IPS-NIHi11 (cell line): ENCODE data around the gene SMYD4.
A peak's percentile ranks its signal among the peaks of the same experiment; 100 is the strongest.

ENCODE experiments used
- DNase-seq: peaks from one replicate; pipeline ENCODE4 v3.0.0; 2012; ENCODE audit warnings: mixed read lengths, low spot score

SMYD4 gene

GRCh38 chr17:1730326-1731193 is 99.1 kb downstream of the SMYD4 start:
- peak; percentile 14 for DNase-seq

GRCh38 chr17:1729966-1730325 is 99.8 kb downstream of the SMYD4 start:
- DNase-seq: no peak
